Activated T-cell treated with anti-CD3 and anti-CD28 coated beads, Interleukin-2, amount 50 U/mL, for 72 hours (primary cell): ENCODE measurements around the gene CTSV. TPM values are rescaled to one million over a fixed set of nuclear protein-coding genes. Genes with fewer than 3 reads are reported as not detected.
"Not testable (repeated sequence)": the region's sequence is repeated elsewhere in the genome, so short reads cannot be mapped to it uniquely, and the experiment has no call there.

ENCODE experiments used
- ATAC-seq, 2 donors: fragments of 150-1000 bp; cut with Tn5 transposase; replicated peaks in 1 of 2; 2 replicates each; pipeline ENCODE4 v1.10.0; 2021; ENCODE audit warnings: moderate library complexity in 2 of 2, mild to moderate bottlenecking in 1 of 2
- DNase-seq, 2 donors: peaks; one replicate each; pipeline ENCODE4 v3.0.0; 2021 to 2022; ENCODE audit warnings: mixed read lengths in 1 of 2
- H3K27ac Mint-ChIP-seq: one replicate; pipeline ENCODE4 v1.8.0; 2022; ENCODE audit warnings: mild to moderate bottlenecking, moderate library complexity, mixed read lengths
- H3K27me3 Mint-ChIP-seq: one replicate; pipeline ENCODE4 v1.8.0; 2022; ENCODE audit warnings: low read depth, mixed read lengths
- H3K36me3 Mint-ChIP-seq, 2 donors: one replicate each; pipeline ENCODE4 v1.8.0; 2022; ENCODE audit warnings: mixed read lengths in 2 of 2, mild to moderate bottlenecking in 1 of 2; ENCODE audit not compliant: insufficient read depth in 2 of 2
- H3K4me1 Mint-ChIP-seq: one replicate; pipeline ENCODE4 v1.8.0; 2022; ENCODE audit warnings: low read depth, mixed read lengths
- H3K4me3 Mint-ChIP-seq, 2 donors: one replicate each; pipeline ENCODE4 v1.8.0; 2022; ENCODE audit warnings: mild to moderate bottlenecking in 2 of 2, mixed read lengths in 2 of 2, moderate library complexity in 2 of 2
- H3K9me3 Mint-ChIP-seq, 2 donors: one replicate each; pipeline ENCODE4 v1.8.0; 2022; ENCODE audit warnings: mixed read lengths in 2 of 2
- total RNA-seq, 2 donors: library from RNA; stranded (reverse); gene quantifications; one replicate each; pipeline ENCODE4 v1.2.3, GENCODE V29; 2022

Gene CTSV
- total RNA-seq = 1 to 10 TPM; 1.3 to 4.3 TPM

- Mint-ChIP-seq H3K27me3 (peaks cover 49% of the 10 kb centered on the region), H3K27ac (no peak within 1 kb of the TSS), H3K9me3 (no peaks in the 10 kb centered on the region), H3K4me1 (peaks cover 6% of the 10 kb centered on the region), H3K36me3 (peaks cover 0 to 4% of the 10 kb centered on the region in 2 donors), H3K4me3 (peak within 1 kb of the TSS; percentile 92 to 93)
- DNase-seq (peak; percentile 84 to 87), ATAC-seq (peak; percentile 99 to 100)
These were observed at the start of gene CTSV for GRCh38 chr9:97038611-97039513. TSS of gene CTSV (minus strand) at chr9:97039142. CDS start at chr9:97038043, 1,099 bp downstream.

GRCh38 chr9:97087668-97088215, 48.8 kb upstream of the CTSV start:
- ATAC-seq, H3K4me1 Mint-ChIP-seq, DNase-seq, H3K36me3 Mint-ChIP-seq, H3K27ac Mint-ChIP-seq, H3K9me3 Mint-ChIP-seq, H3K4me3 Mint-ChIP-seq: not testable (repeated sequence)
- peaks cover 67% of the 10 kb centered on the region for H3K27me3 Mint-ChIP-seq

DNA sequence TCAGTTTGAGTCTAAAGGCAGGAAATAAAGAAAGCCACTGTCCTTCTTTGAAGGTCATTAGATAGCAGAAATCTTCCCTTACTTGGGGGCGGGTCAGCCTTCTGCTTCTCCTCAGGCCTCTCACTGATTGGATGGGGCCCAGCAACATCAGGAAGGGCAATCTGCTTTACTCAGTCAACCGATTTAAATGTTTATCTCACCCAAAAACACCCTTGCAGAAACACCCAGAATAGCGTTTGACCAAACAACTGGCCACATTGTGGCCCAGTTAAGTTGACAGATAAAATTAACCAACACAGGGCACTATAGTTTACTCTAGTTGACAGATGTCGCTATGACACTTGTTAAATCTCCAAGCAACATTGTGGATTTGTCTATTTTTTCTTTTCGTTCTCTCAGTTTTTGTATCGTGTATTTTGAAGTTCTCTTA, 45.6 kb upstream of the CTSV start:
- DNase-seq, H3K4me1 Mint-ChIP-seq, H3K27ac Mint-ChIP-seq, H3K9me3 Mint-ChIP-seq, ATAC-seq, H3K4me3 Mint-ChIP-seq, H3K36me3 Mint-ChIP-seq: not testable (repeated sequence)
- H3K27me3 Mint-ChIP-seq = peaks cover 62% of the 10 kb centered on the region

DNA sequence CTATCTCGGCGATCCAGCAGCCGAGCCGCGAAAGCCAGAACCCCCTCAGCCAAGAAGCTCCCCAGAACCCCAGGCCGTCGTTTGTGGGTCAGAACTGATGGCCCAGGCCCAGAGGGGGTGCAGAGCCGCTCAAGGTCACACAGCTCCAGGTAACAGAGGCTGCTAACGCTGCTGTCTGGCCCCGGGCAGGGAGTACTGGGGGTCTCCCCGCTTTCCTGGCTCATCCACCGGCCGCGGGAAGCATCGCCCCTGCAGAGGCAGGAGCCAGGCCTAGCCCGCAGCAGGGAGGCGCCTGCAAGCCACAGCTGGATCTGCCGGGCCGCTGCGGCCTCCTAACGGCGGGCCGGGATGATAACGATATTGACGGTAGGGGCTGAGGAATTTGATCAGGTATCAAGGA, 39.4 kb upstream of the CTSV start:
- Mint-ChIP-seq H3K27ac (no peak overlapping the region), H3K4me3 (no peak overlapping the region), H3K36me3 (peaks cover 0 to 2% of the 10 kb centered on the region in 2 donors), H3K27me3 (peaks cover 55% of the 10 kb centered on the region), H3K9me3 (peaks cover 2% of the 10 kb centered on the region in 2 donors), H3K4me1 (no peaks in the 10 kb centered on the region)
- DNase-seq (no peak), ATAC-seq (no peak)

DNA sequence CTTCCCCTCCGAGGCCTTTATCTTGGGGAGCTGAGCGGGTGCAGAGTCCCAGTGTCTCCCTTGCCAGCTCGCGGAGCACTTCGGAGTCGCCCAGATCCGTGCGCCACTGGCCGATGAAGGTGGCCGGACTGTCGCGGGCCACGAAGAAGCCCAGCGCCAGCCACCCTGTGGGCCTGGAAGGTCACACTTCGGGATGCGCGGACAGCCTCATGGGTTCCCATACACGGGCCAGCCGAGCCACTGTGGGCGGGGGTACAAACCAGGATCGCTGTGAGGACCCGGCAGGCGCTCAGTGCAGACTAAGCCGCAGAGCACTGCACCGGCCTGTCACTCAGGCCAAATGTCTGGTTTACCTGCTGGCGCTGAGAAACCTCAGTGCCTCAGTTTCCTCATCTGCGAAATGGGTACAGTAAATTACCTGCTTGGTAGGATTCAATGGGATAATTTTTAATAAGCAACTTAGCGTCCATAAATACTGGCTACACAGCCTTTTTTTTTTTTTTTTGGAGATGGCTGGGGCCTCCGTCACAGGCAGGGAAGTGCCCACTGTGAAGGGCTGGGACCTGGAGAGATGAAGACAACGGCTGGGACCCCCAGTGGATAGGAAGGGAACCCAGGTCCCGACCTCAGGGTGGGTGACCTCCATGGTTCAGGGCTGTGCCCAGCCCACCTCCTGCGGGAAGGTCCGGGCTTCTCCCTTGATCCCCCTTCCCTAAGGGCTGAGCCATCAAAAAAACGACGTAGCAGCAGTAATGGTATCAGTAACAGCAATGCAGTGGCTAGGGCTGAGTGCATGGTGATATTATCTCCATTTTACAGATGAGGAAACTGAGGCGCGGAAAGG, 38.7 kb upstream of the CTSV start:
- H3K27ac Mint-ChIP-seq = no peak overlapping the region
- peaks cover 0 to 2% of the 10 kb centered on the region in 2 donors for H3K36me3 Mint-ChIP-seq
- ATAC-seq = no peak
- peaks cover 62% of the 10 kb centered on the region for H3K27me3 Mint-ChIP-seq
- DNase-seq = no peak
- H3K4me3 Mint-ChIP-seq = no peak overlapping the region
- H3K4me1 Mint-ChIP-seq = no peaks in the 10 kb centered on the region
- H3K9me3 Mint-ChIP-seq = peaks cover 2% of the 10 kb centered on the region in 2 donors

DNA sequence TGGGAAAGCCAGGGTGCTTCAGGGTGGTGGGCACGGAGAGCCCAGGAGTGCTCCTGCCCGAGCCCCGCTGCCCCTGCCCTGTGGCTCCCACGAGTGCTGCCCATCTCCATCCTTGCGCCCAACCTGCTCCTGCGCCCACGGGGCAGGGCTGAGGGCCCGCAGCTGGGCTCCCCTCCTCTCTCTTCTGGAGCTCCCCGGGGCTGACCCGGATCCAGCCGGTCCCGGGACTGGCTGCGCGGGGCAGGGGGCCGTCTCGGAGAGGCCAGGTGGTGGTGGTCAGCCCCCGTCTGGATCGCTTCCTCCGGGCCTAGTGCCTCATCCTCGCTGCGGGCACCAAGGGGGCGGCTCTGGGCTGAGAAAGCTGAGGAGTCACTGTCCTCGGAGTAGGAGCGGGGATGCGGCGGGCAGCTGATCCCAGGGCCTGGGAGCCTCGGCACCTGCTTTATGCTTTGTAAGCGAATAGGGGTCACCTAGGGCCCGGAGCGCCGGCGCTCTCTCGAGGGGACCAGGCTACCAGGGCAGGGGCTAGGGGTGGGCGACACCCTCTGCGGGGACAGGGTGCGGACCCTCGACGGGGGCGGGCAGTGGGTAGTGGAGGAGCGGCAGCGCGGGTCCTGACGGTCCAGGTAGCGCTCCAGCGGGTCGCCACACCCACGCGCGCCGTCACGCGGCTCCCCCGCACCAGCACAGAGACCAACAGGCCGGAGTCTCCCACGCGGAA, 37.9 kb upstream of the CTSV start:
- DNase-seq, H3K9me3 Mint-ChIP-seq, H3K4me1 Mint-ChIP-seq, H3K36me3 Mint-ChIP-seq, H3K4me3 Mint-ChIP-seq, H3K27ac Mint-ChIP-seq, ATAC-seq: not testable (repeated sequence)
- peaks cover 70% of the 10 kb centered on the region for H3K27me3 Mint-ChIP-seq

DNA sequence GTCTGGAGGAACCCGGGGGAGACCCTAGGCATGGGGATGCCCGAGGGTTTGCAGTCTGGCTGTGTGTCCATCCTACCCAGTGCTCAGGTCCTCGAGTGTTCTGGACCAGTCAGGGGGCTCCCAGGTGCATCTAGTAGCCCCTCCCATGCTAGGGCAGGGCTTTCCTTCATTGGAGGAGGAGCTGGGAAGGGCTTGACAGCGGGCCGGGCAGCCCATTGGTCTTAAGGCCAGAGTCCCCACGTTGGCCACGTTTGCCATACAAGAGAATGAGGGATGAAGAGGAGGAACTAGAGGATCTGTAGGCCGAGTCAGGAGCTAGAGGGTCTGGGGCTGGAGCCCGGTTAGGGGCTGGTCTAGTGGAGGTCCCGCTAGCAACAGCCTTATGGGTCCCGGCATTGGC, 37.3 kb upstream of the CTSV start:
- H3K9me3 Mint-ChIP-seq = peaks cover 1% of the 10 kb centered on the region in 2 donors
- no peak overlapping the region for H3K4me3 Mint-ChIP-seq
- H3K4me1 Mint-ChIP-seq = no peaks in the 10 kb centered on the region
- ATAC-seq (no peak), DNase-seq (no peak)
- H3K36me3 Mint-ChIP-seq = peaks cover 0 to 1% of the 10 kb centered on the region in 2 donors
- H3K27me3 Mint-ChIP-seq = peaks cover 72% of the 10 kb centered on the region
- no peak overlapping the region for H3K27ac Mint-ChIP-seq

DNA sequence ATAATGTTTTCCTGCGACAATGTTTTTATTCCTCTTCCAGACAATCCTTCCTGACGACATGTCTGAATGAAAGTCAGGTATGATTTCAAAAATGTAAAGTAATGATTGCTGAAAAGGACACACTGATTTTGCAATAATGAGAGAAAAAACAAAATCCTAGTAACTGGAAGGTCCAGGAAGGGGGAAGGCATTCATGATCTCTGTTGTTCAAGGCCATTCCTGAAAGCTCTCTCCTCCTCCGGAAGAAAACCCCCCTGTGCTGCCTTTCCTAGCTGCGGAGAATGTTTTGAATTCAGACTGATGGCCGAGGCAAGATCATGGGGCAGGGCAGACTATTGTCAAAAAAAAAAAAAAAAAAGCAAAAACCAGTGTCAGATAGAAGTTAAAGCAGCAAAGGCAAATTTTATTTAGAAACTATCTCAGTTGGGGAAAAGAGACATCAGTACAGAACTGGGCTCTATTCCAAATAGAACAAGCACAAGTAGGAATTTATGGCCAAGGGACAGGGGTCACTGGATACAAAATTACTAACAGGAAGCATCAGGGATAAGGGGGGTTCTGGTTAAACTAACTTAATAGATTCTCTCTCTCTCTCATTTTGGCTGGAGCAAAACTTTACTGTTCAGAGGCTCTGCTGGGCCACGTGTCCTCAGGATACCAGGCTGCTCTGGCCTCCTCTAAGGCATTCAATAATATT, 36.5 kb upstream of the CTSV start:
- Mint-ChIP-seq H3K27ac (no peak overlapping the region), H3K4me1 (no peaks in the 10 kb centered on the region), H3K27me3 (peaks cover 64% of the 10 kb centered on the region), H3K9me3 (no peaks in the 10 kb centered on the region), H3K36me3 (no peaks in the 10 kb centered on the region), H3K4me3 (no peak overlapping the region)
- DNase-seq (no peak), ATAC-seq (no peak)

- ATAC-seq (no peak), DNase-seq (no peak)
- Mint-ChIP-seq H3K27me3 (peaks cover 52% of the 10 kb centered on the region), H3K9me3 (no peaks in the 10 kb centered on the region), H3K27ac (peak overlapping the region; percentile 28), H3K4me1 (no peaks in the 10 kb centered on the region), H3K4me3 (no peak overlapping the region), H3K36me3 (no peaks in the 10 kb centered on the region)
These were observed 34.6 kb upstream of the CTSV start for GRCh38 chr9:97073506-97073905.

DNA sequence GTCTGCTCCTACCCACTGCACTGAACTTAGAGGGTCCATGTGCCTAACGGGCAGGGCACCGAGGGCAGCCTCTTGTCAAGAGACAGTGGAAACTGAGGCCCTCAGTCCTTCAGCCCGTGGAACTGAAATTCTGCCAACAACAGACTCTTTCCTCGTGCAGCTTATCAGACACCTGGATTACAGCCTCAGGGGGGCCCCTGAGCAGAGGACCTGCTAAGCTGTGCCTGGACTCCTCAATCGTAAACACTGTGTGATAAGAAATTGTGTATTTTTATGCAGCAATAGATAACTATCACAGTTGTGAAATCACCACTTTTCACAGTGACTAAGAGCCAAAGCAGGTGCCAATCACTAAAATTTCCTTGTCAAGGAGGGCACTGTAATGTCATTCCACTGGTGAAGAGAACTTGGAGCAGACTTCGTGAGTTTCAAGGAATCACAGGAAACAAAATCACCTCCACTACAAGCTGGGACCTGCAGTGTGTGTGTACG, 33.4 kb upstream of the CTSV start:
- Mint-ChIP-seq H3K4me1 (no peaks in the 10 kb centered on the region), H3K4me3 (no peak overlapping the region), H3K9me3 (no peaks in the 10 kb centered on the region), H3K27me3 (peaks cover 44% of the 10 kb centered on the region), H3K36me3 (no peaks in the 10 kb centered on the region), H3K27ac (no peak overlapping the region)
- DNase-seq (no peak), ATAC-seq (no peak)

GRCh38 chr9:97070325-97070724, 31.4 kb upstream of the CTSV start:
- not testable (repeated sequence) for DNase-seq, H3K4me3 Mint-ChIP-seq, ATAC-seq, H3K36me3 Mint-ChIP-seq, H3K27ac Mint-ChIP-seq, H3K4me1 Mint-ChIP-seq, H3K9me3 Mint-ChIP-seq
- peaks cover 45% of the 10 kb centered on the region for H3K27me3 Mint-ChIP-seq

DNA sequence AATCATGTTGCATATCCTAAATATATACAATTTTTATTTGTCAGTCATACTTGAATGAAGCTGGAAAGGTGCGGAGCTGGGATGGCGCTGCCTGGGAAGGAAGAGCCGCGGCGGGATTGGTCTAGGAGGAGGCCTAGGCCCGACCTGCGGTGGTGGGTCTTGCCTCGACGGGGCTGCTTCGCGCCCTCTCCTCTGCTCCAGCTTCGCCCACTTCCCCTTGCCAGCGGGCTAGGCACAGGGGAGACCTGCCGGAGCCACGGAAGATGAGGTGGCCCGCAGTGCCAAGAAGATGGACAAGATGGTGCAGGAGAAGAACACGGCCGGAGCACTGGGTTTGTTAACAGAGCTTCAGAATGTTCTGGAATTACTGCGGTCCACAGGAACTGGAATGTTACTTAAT, 28.5 kb upstream of the CTSV start:
- Mint-ChIP-seq H3K27ac (no peak overlapping the region), H3K4me3 (no peak overlapping the region), H3K36me3 (peaks cover 7% of the 10 kb centered on the region in 2 donors), H3K4me1 (peaks cover 6% of the 10 kb centered on the region), H3K9me3 (peaks cover 7 to 9% of the 10 kb centered on the region in 2 donors), H3K27me3 (peaks cover 24% of the 10 kb centered on the region)
- ATAC-seq (no peak), DNase-seq (no peak)
